Smooth muscle cell (in vitro differentiated cells): ENCODE measurements around the gene GALNTL6. TPM values are rescaled to one million over a fixed set of nuclear protein-coding genes. Genes with fewer than 3 reads are reported as not detected.
A peak's percentile ranks its signal among the peaks of the same experiment; 100 is the strongest.

Source experiments
- DNase-seq: peaks from one replicate; lab custom pipeline; 2025; ENCODE audit not compliant: unreplicated experiment; lab: John Stamatoyannopoulos, UW
- H2AFZ ChIP-seq: fragments of 200-600 bp; sonication (generic); 2 replicates; pipeline ENCODE4 v1.6.0; 2016; ENCODE audit warnings: antibody characterized with exemption, low read depth, mild to moderate bottlenecking
- H3F3A ChIP-seq: fragments of 200-600 bp; sonication (generic); 2 replicates; pipeline ENCODE4 v1.6.0; 2017; ENCODE audit warnings: antibody characterized with exemption, low read depth
- H3K27ac ChIP-seq: fragments of 200-600 bp; sonication (generic); 2 replicates; pipeline ENCODE4 v1.5.1; 2016; ENCODE audit warnings: low read depth, mild to moderate bottlenecking
- H3K27me3 ChIP-seq: fragments of 200-600 bp; sonication (generic); 2 replicates; pipeline ENCODE4 v1.6.1; 2016; ENCODE audit warnings: low read depth, mild to moderate bottlenecking
- H3K36me3 ChIP-seq: fragments of 200-600 bp; sonication (generic); 2 replicates; pipeline ENCODE4 v1.5.1; 2016; ENCODE audit warnings: low read depth
- H3K4me1 ChIP-seq: fragments of 200-600 bp; sonication (generic); 2 replicates; pipeline ENCODE4 v1.5.1; 2016; ENCODE audit warnings: low read depth
- H3K4me2 ChIP-seq: fragments of 200-600 bp; sonication (generic); 2 replicates; pipeline ENCODE4 v1.6.0; 2016; ENCODE audit warnings: mild to moderate bottlenecking
- H3K4me3 ChIP-seq: fragments of 200-600 bp; sonication (generic); 2 replicates; pipeline ENCODE4 v1.5.1; 2016; ENCODE audit warnings: mild to moderate bottlenecking
- H3K79me2 ChIP-seq: fragments of 200-600 bp; sonication (generic); 2 replicates; pipeline ENCODE4 v1.6.0; 2016; ENCODE audit warnings: low read depth, mild to moderate bottlenecking
- H3K9ac ChIP-seq: fragments of 200-600 bp; sonication (generic); 2 replicates; pipeline ENCODE4 v1.6.0; 2016; ENCODE audit warnings: low read depth
- H3K9me3 ChIP-seq: fragments of 200-600 bp; sonication (generic); replicated peaks from 2 replicates; pipeline ENCODE4 v1.5.1; 2016; ENCODE audit warnings: low read depth
- H4K20me1 ChIP-seq: fragments of 200-600 bp; sonication (generic); 2 replicates; pipeline ENCODE4 v1.6.0; 2016; ENCODE audit warnings: low read depth
- CTCF ChIP-seq: fragments of 200-600 bp; sonication (generic); IDR thresholded peaks from 2 replicates; pipeline ENCODE4 v1.5.1; 2017; ENCODE audit warnings: borderline replicate concordance, mild to moderate bottlenecking, antibody characterized with exemption; ENCODE audit not compliant: insufficient read depth, poor library complexity, severe bottlenecking
- WGBS: methylation state at CpG from one replicate; pipeline ENCODE4 v1.1.7; 2016; ENCODE audit warnings: low lambda C conversion rate; 5-methylcytosine and 5-hydroxymethylcytosine counted together
- polyA plus RNA-seq: library from polyadenylated mRNA; unstranded; fragments of >200 nt; fragmentation: Nextera tagmentation; extraction: Ambion mirVana; gene quantifications from 2 replicates; pipeline ENCODE4 v1.2.1, GENCODE V29; 2016
- total RNA-seq: library from RNA; depleted of rRNA; stranded (reverse); fragments of >200 nt; gene quantifications from 2 replicates; pipeline ENCODE4 v1.2.3, GENCODE V29; 2014

GALNTL6 gene
- total and polyA plus RNA-seq, 2 experiments from 2014 or later, result 0.18 to 1.3 TPM

- no peaks in the 10 kb centered on the region for H3K36me3 ChIP-seq
- no peak overlapping the region for H2AFZ ChIP-seq
- H3K4me1 ChIP-seq, result no peaks in the 10 kb centered on the region
- no peaks in the 10 kb centered on the region for H3K79me2 ChIP-seq
- no peak overlapping the region for H3K4me2 ChIP-seq
- no peak for DNase-seq
- 5% methylated on average over 2 of the region's 2 CpGs for WGBS
- no peak overlapping the region for H3K4me3 ChIP-seq
- TF ChIP-seq CTCF, result peak; percentile 74
- H3F3A ChIP-seq, result no peaks in the 10 kb centered on the region
- H4K20me1 ChIP-seq, result no peaks in the 10 kb centered on the region
- H3K27me3 ChIP-seq, result peaks cover 7% of the 10 kb centered on the region
- no peak overlapping the region for H3K9ac ChIP-seq
- no peaks in the 10 kb centered on the region for H3K9me3 ChIP-seq
- H3K27ac ChIP-seq, result no peak overlapping the region
These were observed 33.0 kb downstream of the GALNTL6 start for GRCh38 chr4:171846232-171846631.

DNA sequence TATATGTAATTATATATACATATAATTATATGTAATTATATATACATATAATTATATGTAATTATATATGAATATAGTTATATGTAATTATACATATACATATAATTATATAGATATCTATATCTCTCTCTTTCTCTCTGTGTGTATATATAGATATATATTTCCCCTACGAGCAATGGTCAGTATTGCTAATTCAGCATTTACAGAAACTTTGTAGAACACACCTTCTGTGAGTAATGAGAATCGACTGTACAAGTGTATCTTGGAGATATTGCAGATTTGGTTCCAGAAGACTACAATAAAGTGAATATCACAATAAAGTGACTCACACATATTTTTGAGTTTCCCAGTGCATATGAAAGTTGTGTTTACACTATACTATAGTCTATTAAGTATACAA lies 33.7 kb downstream of the GALNTL6 start:
- Histone ChIP-seq H3K27me3 (peaks cover 7% of the 10 kb centered on the region), H3K4me1 (no peaks in the 10 kb centered on the region), H3K9me3 (no peaks in the 10 kb centered on the region), H3K9ac (no peak overlapping the region), H3K79me2 (no peaks in the 10 kb centered on the region), H2AFZ (no peak overlapping the region), H3F3A (no peaks in the 10 kb centered on the region), H4K20me1 (no peaks in the 10 kb centered on the region), H3K4me2 (no peak overlapping the region), H3K27ac (no peak overlapping the region), H3K4me3 (no peak overlapping the region), H3K36me3 (no peaks in the 10 kb centered on the region)
- no peak for DNase-seq
- TF ChIP-seq CTCF, result no peak
- 74% methylated on average over 2 of the region's 2 CpGs for WGBS

- Histone ChIP-seq H3K4me3 (no peak overlapping the region), H3K36me3 (no peaks in the 10 kb centered on the region), H2AFZ (no peak overlapping the region), H3K27ac (no peak overlapping the region), H3F3A (no peaks in the 10 kb centered on the region), H3K4me2 (no peak overlapping the region), H3K4me1 (no peaks in the 10 kb centered on the region), H3K9me3 (no peaks in the 10 kb centered on the region), H4K20me1 (no peaks in the 10 kb centered on the region), H3K79me2 (no peaks in the 10 kb centered on the region), H3K27me3 (peaks cover 7% of the 10 kb centered on the region), H3K9ac (no peak overlapping the region)
- WGBS, result 79% methylated on average over 1 of the region's 1 CpG
- TF ChIP-seq CTCF, result no peak
- DNase-seq, result no peak
These were observed 34.5 kb downstream of the GALNTL6 start for GRCh38 chr4:171847751-171848150.

DNA sequence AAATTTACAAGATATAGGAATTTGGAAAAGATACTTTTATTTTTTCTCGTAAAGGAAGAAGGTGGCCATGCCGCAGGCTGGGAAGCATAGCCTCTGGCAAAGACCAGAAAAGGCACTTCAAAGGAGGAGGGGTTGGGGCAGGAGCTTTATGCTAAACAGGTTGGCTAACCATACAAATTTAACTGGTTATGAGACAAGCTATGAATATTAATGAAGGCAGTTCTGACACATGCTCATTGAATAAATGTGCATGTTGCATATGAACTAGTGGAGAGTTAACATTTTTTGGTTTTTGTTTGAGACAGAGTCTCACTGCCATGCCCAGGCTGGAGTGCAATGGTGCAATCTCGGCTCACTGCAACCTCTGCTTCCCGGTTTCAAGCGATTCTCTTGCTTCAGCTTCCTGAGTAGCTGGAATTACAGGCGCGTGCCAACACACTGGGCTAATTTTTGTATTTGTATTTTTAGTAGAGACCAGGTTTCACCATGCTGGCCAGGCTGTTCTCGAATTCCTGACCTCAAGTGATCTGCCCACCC lies 36.5 kb downstream of the GALNTL6 start:
- Histone ChIP-seq H3K4me2 (no peak overlapping the region), H3F3A (no peaks in the 10 kb centered on the region), H3K4me1 (no peaks in the 10 kb centered on the region), H3K27me3 (no peaks in the 10 kb centered on the region), H3K4me3 (no peak overlapping the region), H3K9ac (no peak overlapping the region), H4K20me1 (no peaks in the 10 kb centered on the region), H3K79me2 (no peaks in the 10 kb centered on the region), H3K9me3 (no peaks in the 10 kb centered on the region), H2AFZ (no peak overlapping the region), H3K27ac (no peak overlapping the region), H3K36me3 (no peaks in the 10 kb centered on the region)
- TF ChIP-seq CTCF, result no peak
- DNase-seq, result no peak
- WGBS, result 93% methylated on average over 8 of the region's 8 CpGs
